Heart left ventricle (tissue), 13 donors: Measurements from ENCODE around the gene CREG2.

ENCODE experiments used
- CTCF ChIP-seq, 12 donors: fragments of 200-600 bp; sonication (generic) in 4 of 12; IDR thresholded peaks; one replicate each; pipeline versions ENCODE4 v1.5.0 to v1.8.0; 2018 to 2022; ENCODE audit warnings: antibody characterized with exemption in 12 of 12, mild to moderate bottlenecking in 5 of 12
- POLR2A ChIP-seq, 2 donors: fragments of 450-650 bp; IDR thresholded peaks; one replicate each; pipeline ENCODE4 v1.6.1; 2017; ENCODE audit warnings: antibody characterized with exemption in 2 of 2, mild to moderate bottlenecking in 2 of 2, moderate library complexity in 2 of 2
- donor health status: ischemic (EF 13 %, LVEDD 7.1; RV severe dilation, severe dysfunction).
- donor health status: DM: no; HTN: yes; CAD: no.
- donor health status: DM: no; HTN: no; CAD: no.
- donor health status: ischemic (EF 25% LVEDD 6.9; RV normal size, moderate dysfunction).
- donor health status: ischemic (EF 25% LVEDD 5.7; RV mildly dilated, moderate dysfunction).
- donor health status: ischemic (EF 35%, LVEDD 5.7; RV mildly dilated, moderate dysfunction).
- donor health status: nonischemic (EF 11% LVEDD 7.7; RV severe dilation, severe dysfunction).
- donor health status: DM: yes; HTN: yes; CAD: no.
- donor health status: PGD.
- donor health status: ischemic (EF 29% LVEDD 5.4; RV normal size, mild dysfunction).
- donor health status: nonischemic (EF 23%, LVEDD 6.1; RV moderate dilation, normal function).

- no peak for TF ChIP-seq CTCF (IDR thresholded peaks at IDR 0.05)
- TF ChIP-seq POLR2A (IDR thresholded peaks at IDR 0.05), result no peak
These were observed 81.7 kb downstream of the CREG2 start for GRCh38 chr2:101305492-101306078.
